ENCODE data around the gene VPS41.

VPS41 gene

DNA sequence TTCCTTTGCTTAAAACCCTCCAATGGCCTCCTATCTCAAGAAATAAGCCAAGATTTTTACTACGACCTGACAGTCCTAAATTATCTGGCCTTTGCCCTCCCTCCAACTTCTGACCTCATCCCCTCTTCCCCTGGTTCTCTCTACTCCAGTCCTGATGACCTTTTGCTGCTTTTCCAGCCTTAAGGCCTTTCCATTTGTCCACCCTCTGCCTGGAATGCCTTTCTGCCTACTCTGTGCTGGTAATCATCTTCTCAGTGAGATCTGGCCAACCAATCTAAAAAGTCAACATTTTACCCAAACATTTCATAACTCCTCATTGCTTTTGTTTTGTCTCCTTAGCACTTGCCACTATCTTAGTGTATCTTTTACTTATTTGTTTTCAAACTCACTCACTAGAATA, 75.7 kb downstream of the VPS41 start:
- H3K4me3 ChIP-seq (replicated peaks; ENCODE audit: low read depth, low read length) = no peak overlapping the region
- DNase-seq (ENCODE audit: low read depth) = no peak
- TF ChIP-seq, protein P1, sequence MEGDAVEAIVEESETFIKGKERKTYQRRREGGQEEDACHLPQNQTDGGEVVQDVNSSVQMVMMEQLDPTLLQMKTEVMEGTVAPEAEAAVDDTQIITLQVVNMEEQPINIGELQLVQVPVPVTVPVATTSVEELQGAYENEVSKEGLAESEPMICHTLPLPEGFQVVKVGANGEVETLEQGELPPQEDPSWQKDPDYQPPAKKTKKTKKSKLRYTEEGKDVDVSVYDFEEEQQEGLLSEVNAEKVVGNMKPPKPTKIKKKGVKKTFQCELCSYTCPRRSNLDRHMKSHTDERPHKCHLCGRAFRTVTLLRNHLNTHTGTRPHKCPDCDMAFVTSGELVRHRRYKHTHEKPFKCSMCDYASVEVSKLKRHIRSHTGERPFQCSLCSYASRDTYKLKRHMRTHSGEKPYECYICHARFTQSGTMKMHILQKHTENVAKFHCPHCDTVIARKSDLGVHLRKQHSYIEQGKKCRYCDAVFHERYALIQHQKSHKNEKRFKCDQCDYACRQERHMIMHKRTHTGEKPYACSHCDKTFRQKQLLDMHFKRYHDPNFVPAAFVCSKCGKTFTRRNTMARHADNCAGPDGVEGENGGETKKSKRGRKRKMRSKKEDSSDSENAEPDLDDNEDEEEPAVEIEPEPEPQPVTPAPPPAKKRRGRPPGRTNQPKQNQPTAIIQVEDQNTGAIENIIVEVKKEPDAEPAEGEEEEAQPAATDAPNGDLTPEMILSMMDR (IDR thresholded peaks at IDR 0.05; ENCODE audit: low read length, missing control alignments) = no peak

DNA sequence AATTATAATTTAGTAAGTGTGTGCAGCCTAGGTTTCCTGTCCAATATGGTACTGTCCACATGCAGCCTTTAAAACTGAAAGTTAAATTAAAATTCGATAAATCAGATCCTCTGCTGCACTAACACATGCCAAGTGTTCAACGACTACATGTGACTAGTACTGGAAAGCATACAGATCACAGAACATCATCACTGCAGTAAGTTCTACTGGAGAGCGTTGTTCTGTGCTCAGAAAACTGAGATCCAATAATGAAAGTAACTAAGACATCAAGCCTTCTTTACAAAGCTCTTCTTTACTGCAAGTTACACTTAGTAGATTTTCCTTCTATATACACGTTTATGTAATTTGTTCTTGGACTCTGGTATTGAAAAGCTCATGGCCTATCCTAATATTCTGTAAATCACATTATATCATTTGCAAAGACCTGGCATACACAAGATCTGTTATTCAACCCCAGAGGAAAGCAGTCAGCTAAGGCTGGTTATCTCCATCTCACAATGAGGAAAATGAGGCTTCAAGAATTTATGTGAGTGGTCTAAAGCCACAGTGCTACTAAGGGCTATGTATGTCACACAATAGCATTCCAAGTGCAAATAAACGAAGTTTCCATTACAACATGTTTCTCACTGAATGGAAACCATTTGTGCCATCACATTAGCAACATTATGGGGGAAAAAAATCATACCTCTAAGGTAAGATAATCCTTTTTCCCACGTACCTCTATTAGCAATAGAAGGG, 77.6 kb downstream of the VPS41 start:
- no peak overlapping the region for H3K4me3 ChIP-seq (replicated peaks; ENCODE audit: low read depth, low read length)
- TF ChIP-seq, protein P1 (IDR thresholded peaks at IDR 0.05; ENCODE audit: low read length, missing control alignments) = no peak
- no peak for DNase-seq (ENCODE audit: low read depth)

DNA sequence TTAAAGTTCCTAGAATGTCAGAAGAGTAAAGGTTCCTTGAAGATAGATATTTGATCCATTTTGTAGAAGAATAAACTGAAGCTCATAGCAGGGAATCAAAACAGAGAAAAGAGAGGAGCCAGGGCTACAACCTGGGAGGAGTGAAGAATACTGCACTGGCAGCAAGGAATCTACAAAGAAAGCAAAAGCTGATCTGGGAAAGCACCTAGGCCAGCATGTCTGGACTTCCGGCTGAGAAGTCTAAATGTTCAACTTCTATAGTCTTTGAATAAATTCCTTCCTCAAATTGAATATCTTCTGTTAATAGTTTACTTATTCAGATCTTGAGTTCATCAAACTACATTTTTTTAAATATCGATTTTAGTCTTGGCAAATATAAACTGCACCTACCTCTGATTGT, 78.2 kb downstream of the VPS41 start:
- H3K4me3 ChIP-seq (replicated peaks; ENCODE audit: low read depth, low read length) = no peak overlapping the region
- no peak for DNase-seq (ENCODE audit: low read depth)
- TF ChIP-seq, protein P1 (IDR thresholded peaks at IDR 0.05; ENCODE audit: low read length, missing control alignments) = no peak

DNA sequence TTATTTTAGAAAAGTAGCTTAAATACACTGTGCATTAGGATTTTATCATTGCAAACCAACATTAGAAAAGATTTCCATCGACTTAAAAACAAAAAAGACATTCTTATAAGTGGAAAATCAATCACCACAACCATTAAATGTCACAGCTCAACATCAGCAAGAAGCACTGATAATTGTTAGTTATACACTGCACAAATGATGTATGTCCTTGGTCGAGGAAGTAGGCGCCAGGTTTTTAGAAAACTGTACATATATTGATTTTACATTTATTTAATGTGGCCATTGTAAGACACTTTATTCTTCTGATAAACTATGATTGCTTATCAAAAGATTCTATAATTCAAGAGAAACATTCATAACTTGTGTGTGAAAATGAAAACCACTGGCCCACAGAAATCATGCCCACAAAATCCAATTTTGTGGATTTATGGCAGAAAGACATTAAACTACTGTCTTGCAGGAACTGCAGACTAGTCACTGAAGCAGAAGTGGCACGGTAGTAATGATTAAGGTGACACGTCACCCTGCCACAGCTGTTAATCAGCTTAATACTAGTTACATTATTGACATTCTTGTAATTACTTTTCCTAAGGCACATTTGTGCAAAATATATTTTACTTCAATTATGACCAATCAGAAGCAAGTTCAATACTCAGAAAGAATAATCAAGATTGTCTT, 79.4 kb downstream of the VPS41 start:
- DNase-seq (ENCODE audit: low read depth) = no peak
- H3K4me3 ChIP-seq (replicated peaks; ENCODE audit: low read depth, low read length) = no peak overlapping the region
- TF ChIP-seq, protein P1 (IDR thresholded peaks at IDR 0.05; ENCODE audit: low read length, missing control alignments) = no peak

DNA sequence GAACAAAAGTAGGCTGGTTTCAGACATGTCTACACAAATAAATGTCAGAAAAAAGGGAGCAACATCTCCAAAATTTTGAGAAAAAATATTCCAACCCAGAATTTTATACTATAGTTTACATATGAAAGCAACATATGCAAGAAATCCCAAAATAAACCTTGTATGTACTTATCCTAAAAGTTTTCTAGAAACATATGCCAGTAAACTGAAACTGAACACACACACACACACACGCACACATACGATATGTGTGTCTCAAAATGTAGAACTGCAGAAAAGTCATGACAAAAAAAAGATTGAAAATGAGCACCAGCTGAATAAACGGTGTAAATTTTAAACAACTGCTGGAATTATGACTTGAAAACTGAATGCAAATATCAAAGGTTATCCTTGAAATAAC, 81.0 kb downstream of the VPS41 start:
- TF ChIP-seq, protein P1 (IDR thresholded peaks at IDR 0.05; ENCODE audit: low read length, missing control alignments) = no peak
- no peak overlapping the region for H3K4me3 ChIP-seq (replicated peaks; ENCODE audit: low read depth, low read length)
- no peak for DNase-seq (ENCODE audit: low read depth)

DNA sequence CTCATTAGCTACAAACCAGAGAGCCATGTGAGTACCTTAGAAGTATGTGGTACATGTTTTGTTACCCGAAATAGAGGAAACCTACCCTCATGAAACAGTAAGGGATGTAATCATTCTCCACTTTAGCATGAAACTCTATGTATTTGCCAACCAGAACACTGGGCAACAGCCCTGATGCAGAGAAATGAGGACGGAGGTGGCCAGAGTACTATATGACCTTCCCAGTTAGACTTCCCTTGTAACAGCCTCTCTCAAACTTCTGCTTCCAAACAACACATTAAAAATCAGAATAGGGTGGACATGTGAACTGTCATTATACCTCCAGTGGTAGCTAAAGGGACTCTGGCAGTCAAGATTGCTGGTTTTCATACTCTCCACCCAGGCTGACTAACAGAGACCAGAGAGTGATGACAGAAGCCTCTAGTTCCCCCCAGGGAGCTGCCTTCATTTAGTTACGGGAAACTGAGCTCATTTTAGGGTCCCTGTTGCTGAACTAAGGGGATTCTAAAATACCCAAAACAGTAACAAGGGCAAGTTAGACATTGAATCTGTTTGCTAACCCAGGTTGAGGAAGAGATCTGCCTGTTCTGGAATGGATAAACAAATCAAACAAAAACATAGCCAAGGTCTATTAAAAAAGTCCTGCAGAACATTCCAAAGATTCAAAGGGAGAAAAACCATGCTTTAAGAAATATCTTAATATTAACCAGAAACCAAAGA, 83.1 kb downstream of the VPS41 start:
- H3K4me3 ChIP-seq (replicated peaks; ENCODE audit: low read depth, low read length) = no peak overlapping the region
- TF ChIP-seq, protein P1 (IDR thresholded peaks at IDR 0.05; ENCODE audit: low read length, missing control alignments) = no peak
- DNase-seq (ENCODE audit: low read depth) = no peak
